ENCODE measurements around the gene PRKD2.

Gene PRKD2

GRCh38 chr19:46739290-46739771, 22.4 kb upstream of the PRKD2 start:
- DNase-seq: no peak

- DNase-seq: no peak
These were observed 20.9 kb upstream of the PRKD2 start for GRCh38 chr19:46737761-46738171.

- DNase-seq: no peak
These were observed 20.4 kb upstream of the PRKD2 start for GRCh38 chr19:46737298-46737654.

GRCh38 chr19:46736531-46737297, 19.8 kb upstream of the PRKD2 start:
- DNase-seq: no peak

GRCh38 chr19:46733690-46734292, 16.9 kb upstream of the PRKD2 start:
- no peak for DNase-seq

GRCh38 chr19:46732966-46733689, 16.2 kb upstream of the PRKD2 start:
- no peak for DNase-seq

- DNase-seq: no peak
These were observed 15.4 kb upstream of the PRKD2 start for GRCh38 chr19:46732172-46732938.

GRCh38 chr19:46731584-46731983, 14.7 kb upstream of the PRKD2 start:
- no peak for DNase-seq

GRCh38 chr19:46731007-46731501, 14.1 kb upstream of the PRKD2 start:
- DNase-seq: no peak

GRCh38 chr19:46730595-46730994, 13.7 kb upstream of the PRKD2 start:
- DNase-seq: no peak

GRCh38 chr19:46730187-46730586, 13.3 kb upstream of the PRKD2 start:
- DNase-seq: no peak

GRCh38 chr19:46729696-46730095, 12.8 kb upstream of the PRKD2 start:
- no peak for DNase-seq

GRCh38 chr19:46728693-46729339, 11.9 kb upstream of the PRKD2 start:
- no peak for DNase-seq

GRCh38 chr19:46728208-46728607, 11.3 kb upstream of the PRKD2 start:
- no peak for DNase-seq

GRCh38 chr19:46727757-46728156, 10.8 kb upstream of the PRKD2 start:
- no peak for DNase-seq

GRCh38 chr19:46726971-46727501, 10.1 kb upstream of the PRKD2 start:
- no peak for DNase-seq

- DNase-seq: no peak
These were observed 9.6 kb upstream of the PRKD2 start for GRCh38 chr19:46726551-46726950.

- DNase-seq: no peak
These were observed 9.0 kb upstream of the PRKD2 start for GRCh38 chr19:46725859-46726393.

- DNase-seq: no peak
These were observed 8.3 kb upstream of the PRKD2 start for GRCh38 chr19:46725036-46725820.

GRCh38 chr19:46724468-46724867, 7.6 kb upstream of the PRKD2 start:
- no peak for DNase-seq

- no peak for DNase-seq
These were observed 6.6 kb upstream of the PRKD2 start for GRCh38 chr19:46723471-46723870.

Measured in NCI-H1694 treated with DMSO at 0.1 percent for 48 hours (cell line).